Thyroid gland (tissue), 4 donors: Measurements from ENCODE around the gene EEIG2.

Experiments
- CTCF ChIP-seq, 6 experiments: fragments of 200-600 bp in 3 of 6; fragments of 450-650 bp in 3 of 6; sonication (generic) in 3 of 6; IDR thresholded peaks; one replicate each; pipeline ENCODE4 v1.5.1; 2016 to 2019; ENCODE audit warnings: antibody characterized with exemption in 6 of 6, mild to moderate bottlenecking in 2 of 6, inconsistent platforms in 1 of 6, moderate library complexity in 1 of 6
- POLR2A ChIP-seq, 2 donors: fragments of 450-650 bp; IDR thresholded peaks; one replicate each; pipeline ENCODE4 v1.6.1; 2017; ENCODE audit warnings: antibody characterized with exemption in 2 of 2, mild to moderate bottlenecking in 2 of 2, moderate library complexity in 1 of 2

DNA sequence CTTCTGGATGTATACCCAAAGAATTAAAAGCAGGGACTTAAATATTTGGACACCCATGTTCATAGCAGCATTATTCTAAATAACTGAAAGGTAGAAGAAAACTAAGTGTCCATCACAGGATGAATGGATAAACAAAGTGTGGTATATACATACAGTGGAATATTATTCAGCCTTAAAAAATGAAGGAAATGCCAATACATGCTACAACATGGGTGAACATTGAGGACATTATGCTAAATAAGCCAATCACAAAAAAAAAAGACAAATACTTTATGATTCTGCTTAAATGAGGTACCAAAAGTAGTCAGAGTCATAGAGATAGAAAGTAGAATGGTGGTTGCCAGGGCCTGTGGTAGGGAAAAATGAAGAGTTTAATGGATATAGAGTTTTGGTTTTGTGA is 14.1 kb downstream of the EEIG2 start:
- TF ChIP-seq POLR2A (IDR thresholded peaks at IDR 0.05), result no peak
- no peak for TF ChIP-seq CTCF (IDR thresholded peaks at IDR 0.05)
